ENCODE measurements around the gene HOXD3.

The HOXD3 gene

DNA sequence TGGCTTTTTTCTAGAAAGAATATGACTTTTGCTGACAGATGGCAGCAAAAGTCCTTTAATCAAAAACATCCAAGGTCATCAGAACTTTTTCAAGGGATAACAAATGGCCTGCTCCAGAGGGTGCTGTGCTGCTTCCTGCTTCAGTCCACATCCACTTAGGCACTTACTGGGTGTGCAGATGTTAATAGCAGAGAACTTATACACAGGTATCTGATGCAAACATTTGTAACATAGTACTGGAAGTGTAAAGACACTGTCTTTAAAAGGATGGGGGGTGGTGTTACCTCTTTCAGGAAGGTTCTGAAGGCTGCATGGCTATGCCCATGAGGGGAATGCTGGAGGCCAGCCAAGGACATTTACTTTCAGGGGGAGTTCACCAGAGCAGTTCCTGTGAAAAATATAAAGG, 22.1 kb upstream of the HOXD3 start:
- DNase-seq = no peak

DNA sequence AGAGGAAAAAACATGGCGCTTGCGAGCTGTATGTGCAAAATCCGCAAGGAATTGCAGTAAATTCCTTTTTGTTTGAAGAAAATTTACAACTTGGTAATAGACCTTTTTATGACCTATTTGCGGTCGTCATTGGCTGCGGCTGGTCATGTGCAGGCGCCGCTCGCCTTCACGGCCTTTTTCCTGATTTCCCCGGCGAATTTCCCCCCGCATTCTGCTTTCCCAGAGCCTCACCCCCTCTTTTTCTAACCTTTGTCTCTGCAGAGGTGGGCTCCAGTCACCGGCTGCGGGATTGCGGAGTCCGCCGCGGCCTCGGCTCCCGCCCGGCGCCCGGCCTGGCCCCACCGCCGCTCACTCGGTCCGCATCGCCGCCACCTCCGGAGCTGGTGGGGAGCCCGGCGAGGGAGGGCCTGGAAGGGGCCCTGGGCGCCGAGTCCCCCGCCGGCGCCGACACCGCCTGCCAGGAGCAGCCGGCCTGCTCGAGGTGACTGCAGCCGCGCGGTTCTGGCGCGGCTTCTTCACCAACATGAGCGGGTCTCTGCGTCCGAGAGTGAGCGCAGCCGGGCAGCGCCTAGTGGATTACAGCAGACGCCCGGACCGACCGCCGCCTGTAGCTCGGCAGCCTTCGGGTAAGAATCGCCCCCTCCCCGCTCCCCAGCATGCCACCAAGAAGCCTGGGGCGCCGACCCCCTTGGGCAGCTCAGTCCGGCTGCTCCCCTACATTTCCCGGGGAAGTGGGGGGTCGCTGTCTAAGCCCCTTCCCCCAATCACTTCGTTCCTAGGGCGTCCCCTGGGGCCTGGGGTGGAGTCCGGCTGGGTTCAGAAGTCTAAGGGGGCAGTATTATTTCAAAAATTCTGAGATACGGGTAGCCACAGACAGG, 20.5 kb upstream of the HOXD3 start:
- DNase-seq = no peak

DNA sequence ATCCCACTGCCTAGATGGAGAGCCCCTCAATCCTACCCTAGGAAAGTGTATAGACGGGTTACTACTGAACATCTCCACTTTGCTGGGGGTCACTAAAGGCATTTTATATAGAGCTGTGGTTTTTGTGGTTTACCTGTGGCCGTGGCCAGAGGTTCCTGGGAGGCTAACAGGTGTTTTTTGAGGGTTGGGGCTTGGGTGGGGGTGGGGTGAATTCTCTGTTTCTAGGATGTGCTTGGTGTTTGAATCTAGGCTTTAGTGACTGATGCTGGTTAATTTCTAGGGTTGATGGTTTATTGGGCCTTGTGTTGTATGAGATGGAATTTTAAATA, 19.9 kb upstream of the HOXD3 start:
- no peak for DNase-seq

DNA sequence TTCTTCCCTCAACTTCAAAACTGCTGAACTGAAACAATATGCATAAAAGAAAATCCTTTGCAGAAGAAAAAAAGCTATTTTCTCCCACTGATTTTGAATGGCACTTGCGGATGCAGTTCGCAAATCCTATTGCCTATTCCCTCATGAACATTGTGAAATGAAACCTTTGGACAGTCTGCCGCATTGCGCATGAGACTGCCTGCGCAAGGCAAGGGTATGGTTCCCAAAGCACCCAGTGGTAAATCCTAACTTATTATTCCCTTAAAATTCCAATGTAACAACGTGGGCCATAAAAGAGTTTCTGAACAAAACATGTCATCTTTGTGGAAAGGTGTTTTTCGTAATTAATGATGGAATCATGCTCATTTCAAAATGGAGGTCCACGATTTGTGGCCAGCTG, 19.2 kb upstream of the HOXD3 start:
- no peak for DNase-seq

DNA sequence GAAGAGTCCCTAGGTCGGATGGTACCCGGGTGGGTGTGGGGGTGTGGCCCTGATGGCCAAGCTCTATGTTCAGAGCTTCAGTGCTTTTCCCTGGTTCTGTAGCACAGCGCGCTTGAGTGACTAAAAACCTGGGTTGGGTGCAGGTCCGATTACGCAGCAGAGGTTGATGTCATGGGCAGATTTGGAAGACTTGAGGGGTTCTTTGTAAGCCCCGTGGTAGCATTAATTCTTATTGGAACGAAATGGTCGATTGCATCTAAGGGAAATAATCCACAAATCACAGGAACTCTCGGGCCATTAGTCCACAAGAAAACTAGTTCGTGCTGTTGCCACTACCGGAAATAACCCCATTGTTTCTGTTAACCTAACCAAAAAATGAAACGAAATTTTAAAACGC, 18.6 kb upstream of the HOXD3 start:
- DNase-seq = no peak

DNA sequence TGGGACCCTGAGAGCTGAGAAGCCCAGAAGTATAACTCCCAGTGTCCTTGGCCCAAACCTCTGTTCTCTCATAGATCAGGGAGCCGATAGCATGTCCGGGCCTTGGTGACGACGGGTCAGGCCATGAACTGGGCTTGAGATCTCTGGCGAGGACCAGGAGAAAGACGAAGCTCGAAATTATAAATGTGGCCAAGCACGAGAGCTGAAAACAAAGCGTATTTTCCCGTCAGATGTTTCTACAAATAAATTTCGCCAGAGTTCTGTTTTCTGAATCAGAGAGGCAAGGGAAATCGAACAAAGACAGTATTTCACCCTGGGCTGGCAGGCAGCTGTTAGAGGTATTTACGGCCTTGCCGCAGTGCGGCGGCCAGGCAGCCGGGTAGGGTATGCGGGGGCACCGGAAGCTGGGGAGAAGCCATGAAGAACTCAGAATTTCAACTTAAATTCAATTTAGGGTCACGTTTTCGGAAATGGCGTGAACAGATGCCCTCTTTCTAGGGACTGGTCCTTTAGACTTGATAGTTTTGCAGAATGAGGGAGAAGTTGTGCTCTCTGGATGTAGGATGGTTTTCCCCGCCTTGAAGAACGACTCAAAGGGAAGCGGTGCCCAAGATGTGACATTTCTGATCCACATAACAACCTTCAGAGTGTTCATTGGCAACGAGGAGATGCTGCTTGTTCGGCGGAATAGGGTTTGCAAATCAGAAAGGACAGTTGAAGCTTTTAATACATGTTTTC, 18.0 kb upstream of the HOXD3 start:
- DNase-seq = no peak

DNA sequence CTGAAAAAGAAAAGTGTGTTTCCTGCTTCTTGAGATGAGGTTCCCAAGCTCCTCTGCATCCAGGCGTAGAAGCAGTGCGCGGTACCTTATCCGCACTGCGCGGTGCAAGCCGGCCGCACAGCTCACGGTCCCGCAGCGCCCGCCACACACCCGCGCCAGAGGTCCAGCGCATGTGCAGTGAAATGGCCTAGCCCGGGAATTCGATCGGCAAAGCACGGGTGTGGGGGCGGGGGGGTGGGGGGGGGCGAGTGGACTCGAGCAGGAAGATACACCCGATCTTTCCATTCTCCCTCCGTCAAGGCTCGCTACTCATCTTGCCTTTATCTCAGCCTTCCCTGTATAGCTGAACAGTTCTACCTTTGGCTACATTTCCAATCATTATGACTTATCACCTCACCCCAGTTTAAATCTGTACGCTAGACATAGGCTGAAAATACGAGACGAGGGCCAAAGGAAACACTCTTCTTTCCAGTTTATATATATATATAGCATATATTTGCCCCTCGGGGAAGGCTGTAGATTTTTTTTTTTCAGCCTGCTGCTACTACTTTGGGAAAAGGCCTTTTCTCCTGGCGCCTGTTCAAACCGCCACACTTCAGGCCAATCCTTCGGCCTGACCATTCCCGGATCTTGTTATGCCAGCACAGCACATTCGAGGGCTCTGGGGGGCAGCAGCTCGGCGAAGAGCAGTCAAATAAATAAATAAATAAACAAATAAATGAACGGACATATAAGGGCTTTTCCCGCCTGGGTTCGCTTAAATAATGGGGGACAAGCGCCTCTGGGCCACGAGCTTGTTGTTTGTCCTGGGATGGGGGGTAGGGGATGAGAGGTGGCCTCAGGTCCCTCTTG, 17.2 kb upstream of the HOXD3 start:
- no peak for DNase-seq

DNA sequence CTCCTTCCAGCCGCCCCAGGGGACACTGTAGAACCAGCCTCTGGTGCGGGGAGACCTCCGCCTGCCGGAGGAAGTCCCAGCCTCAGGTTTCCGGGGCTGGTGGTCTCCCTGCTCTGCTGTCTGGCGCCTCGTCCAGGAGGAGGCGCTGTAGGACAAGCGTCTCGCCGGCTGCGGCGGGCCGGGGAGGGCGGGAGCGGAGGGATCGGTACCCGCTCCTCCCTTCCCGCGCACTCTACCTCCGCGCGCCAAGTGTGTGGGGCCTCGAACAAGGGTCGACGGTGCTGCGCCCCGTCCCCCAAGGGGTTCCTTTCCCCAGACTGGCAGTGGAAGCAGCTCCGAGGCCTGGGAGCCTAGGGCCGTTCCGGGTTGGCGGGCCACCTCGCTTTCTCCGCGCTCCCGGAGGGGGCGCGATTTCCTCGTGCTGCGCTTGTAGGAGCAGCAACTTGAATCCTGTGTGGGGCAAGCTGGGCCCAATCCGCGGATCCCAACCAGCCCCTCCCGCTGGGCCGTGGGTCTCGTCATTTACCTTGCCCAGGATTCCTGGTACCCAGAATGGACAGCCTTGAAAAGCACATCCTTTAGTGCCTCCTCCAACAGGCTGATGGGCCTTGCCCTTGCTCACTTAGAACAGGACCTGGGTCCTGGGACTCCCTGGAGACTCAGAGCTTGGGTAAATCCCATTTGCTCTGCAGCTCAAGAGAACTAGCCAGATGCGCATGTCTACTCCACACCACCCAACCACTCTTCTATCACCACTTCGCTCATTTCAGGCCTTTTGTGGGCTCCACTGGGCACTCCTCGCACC, 16.4 kb upstream of the HOXD3 start:
- DNase-seq = peak; percentile 61 to 70

DNA sequence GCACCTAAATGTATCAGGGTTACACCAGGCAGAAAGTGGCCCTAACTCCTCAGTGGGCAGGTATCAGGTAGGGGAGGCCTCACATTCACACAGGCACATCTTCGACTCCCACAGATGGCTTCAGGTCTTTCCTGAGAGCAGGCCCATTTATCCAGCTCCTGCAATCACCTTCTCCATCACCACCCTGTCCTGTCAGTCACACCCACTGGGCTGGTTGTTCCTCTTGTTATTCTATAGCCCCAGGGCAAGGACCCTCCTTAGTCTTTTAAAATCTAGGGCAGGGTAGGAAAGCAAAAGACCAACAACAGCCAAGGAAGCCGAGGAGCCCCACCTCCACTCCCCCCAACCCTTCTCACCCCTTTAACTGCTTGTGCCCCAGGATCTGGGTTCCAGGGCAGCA, 14.8 kb upstream of the HOXD3 start:
- DNase-seq = no peak

DNA sequence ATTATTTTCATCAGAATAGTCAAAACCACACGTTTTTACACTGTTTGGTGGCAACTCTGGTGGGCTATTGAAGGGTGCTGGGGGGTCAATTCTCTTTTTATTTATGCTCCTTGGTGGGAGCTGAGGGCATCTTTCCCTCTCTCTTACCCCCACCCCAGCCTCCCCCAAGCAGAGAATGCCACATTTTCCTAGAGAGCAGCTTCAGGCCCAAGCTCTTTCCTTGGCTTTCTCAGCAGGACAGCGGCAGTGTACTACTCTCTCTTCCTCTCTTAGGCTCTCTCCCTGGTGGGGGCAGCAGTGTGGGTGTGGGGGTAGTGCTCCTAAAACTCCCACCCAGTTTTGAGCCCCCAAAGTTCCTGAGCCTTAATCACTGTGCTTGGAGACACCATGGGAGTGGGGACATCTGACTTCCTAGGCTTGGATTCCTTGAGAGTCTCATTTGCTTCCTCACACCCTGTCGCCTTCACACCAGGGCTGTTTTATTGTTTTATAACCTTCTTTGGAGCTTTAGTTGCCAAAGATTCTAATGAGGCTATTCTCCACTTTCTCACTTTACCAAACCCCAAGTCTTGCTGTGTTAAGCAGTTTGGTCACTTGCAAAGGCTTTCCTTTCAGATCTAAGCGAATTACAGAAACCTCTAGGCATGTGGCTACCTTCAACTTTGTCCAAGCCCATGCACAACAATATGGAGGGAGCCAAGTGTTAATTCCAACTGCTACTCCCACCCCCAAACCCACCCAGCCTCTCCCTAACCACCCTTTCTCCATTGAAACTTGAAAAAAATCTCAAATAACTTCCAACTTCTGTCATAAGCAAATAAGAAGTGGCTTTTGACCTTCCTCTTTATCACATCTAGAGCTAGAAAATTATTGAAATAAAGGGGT, 11.8 kb upstream of the HOXD3 start:
- no peak for DNase-seq

DNA sequence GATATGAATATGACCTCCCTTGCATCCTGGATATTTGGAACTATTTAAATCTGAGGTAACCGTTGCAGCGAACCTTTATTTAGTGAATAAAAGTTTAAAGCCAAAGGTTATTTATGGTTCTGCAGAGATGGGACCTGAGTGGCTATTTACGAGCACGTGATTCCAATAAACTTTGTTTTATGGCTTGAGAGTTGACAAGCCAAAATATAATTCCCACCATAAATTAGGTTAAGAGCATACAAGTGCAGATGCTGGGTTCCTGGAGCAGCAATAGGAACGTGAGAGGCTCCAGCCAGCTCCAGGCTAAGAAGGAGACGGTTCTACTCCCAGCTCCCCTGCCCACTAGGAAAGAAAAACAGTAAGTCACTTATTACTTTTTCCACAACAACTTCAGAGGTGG, 11.0 kb upstream of the HOXD3 start:
- no peak for DNase-seq

DNA sequence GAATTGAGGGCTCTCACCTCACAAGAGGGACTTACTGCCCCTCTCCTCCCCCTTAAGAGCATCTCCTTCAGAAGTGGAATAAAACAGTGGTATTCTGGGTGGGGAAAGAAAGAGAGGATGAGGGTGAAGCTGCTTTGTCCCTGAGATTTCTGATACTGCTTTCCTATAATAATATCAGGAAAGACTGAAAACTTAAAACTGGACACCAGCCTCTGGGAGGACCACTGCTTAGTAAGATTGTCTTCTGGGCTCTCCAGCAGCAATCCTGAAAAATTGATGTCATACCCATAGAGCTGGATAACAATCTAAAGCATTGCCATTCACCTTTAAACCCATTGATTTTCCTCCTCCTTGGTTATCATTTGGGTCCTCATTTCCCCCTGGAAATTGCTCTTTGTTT, 10.5 kb upstream of the HOXD3 start:
- DNase-seq = no peak

DNA sequence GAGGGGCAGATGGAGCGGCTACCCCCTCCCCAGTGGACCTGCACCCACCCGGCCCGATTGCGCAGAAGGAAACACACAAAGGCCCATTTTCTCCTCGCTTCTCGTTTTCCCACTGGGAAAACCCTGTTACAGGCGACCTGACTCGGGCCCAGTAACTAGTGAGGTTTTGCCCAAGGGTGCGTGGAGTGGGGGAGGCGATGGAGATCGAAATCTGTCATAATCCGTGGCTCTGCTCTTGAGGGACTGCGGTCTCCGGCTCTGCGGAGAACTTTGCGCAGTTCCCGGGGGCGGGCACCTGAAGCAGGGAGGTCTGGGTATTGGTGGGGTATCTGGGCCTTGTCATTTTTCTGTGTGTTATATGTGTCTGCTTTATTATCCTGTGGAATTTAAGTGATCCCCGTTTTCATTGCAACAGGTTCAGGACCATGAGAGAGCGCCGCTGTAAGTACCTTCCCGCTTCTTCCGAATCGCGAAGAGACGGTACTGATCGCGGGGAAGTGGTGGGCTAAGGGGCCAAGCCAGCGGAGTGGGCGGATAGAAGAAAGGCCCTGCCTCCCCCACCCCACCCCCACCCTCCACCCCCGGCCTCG, 9.8 kb upstream of the HOXD3 start:
- no peak for DNase-seq

DNA sequence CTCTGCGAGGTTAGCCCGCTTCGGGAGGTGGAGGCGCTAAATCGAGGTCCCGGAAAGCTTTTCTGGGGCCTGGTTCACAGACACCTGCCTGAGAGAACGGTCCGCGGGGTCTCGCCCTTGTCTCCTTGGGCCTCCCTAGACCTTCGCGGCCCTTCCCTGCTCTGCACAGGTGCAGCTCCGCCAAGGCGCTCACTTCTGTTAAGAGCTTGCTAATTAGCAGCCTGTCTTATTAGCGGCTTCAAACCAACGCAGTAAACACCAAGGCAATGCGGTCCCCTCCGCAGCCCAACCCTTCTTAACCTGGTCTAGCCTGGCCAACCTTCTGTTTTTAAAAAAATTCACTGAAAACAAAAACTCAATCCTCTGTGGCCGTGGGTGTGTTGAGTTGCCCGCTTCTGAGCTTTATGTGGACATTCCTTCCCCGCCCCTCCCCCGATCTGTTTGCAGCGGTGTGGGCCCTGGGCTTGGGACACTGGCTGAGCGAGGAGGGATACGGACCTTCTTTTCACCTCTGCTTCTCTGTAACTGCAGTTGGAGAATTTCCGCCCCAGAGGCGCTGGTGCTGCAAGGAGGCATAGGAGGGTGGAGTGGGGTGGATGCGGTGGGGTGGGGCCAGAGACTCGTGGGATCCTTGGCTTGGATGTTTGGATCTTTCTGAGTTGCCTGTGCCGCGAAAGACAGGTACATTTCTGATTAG, 9.2 kb upstream of the HOXD3 start:
- no peak for DNase-seq

DNA sequence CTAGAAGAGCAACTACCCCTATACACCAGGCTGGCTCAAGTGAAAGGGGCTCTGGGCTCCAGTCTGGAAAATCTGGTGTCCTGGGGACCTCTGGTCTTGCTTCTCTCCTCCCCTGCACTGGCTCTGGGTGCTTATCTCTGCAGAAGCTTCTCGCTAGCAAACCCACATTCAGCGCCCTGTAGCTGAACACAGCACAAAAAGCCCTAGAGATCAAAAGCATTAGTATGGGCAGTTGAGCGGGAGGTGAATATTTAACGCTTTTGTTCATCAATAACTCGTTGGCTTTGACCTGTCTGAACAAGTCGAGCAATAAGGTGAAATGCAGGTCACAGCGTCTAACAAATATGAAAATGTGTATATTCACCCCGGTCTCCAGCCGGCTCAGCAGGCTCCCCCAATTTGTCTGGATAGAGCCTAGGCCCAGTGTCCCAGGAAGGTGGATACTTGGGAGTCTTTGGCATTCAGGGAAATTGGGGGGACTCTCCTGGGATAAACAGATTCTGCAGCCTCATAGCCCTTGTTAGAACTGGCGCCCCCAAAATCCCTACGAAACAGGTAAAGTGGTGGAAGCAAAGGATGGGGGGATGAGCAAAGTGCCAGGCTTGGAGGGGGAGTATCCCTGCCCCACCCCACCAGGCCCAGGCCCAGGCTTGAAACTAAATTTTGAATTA, 8.2 kb upstream of the HOXD3 start:
- DNase-seq = no peak

DNA sequence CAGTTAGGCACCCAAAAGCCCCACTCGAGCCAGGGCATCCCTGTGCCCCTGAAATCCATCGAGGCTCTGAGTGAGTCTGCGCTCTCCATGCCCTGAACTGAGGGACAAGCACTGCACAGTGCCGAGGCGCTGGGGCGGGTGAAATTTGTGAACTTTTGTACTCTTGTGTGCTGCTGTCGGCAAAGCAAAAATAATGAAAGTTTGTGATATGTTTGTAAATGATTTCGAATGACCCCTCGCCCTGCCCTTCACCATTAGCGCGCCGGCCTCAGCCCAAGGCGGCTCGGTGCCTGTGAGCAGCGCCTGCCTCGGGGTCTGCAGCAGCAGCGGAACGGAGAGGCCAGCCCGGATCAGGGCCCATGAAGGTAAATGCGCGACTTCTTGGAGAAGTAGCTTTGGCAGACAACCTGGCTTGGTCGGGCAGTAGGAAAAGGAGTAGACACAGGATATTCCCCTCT, 7.6 kb upstream of the HOXD3 start:
- no peak for DNase-seq

DNA sequence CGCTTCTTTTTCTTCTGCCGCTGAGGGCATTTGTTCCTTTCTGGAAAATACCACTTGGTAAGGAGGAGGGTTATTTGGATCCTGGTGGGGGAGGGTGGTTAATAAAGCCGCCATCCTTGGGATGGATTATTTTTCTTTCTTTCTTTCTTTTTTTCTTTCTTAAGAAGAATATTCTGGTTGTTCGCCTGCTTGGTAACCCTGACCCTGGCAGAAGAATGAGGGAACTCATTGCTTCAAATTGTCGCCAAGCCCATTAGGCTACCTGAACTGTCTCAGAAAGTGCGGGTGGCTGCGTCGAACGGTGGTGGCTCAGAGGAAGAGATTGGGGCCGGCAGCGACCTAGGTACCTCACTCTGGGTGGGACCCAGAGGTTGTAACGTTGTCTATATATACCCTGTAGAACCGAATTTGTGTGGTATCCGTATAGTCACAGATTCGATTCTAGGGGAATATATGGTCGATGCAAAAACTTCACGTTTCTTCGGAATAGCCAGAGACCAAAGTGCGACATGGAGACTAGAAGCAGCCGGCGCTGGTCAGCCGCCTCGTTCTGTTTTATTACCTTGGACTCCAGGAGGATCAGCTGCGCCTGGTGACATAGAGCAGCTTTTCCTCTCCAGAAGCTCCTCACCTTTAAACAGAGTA, 7.0 kb upstream of the HOXD3 start:
- DNase-seq = no peak

DNA sequence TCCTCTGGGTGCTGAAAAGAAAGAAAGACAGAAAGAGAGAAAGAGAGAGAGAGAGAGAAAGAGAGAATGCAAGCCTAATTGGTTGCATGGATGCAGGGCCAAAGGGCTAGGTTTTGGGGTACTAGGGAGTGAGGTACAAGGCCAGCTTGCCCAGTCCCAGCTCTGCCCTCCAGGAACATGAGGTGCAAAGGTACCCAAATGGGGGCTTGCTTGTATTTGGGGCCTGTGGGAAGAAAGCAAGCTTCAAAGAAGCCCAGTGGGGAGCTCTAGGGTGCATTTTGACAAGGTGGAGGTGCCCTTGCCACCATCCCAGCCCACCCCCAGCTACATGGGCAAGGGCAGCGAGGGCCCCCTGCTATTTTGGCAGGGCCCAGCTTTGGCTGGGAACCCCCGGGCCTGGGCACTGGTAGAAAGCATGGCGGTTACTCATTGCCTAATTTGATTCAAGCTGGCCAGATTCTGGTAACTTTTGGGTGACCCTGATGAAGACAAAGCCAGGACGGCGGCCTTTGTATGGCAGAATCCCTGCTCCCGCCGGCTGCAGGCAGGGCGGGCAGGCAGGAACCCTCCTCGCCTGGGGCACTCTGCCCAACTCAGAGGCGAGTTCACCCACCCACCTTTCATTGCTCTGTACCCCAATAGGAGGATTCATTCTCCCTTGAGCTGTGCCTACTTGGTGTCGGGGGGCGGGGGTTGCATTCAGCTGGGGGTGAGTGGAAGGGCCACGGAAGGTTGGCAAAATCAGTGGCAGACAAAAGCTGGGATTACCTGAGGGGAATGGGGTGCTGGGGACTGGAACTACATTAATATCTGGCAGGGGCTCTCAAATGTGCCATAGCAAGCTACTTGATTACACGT, 6.3 kb upstream of the HOXD3 start:
- no peak for DNase-seq
